ENCODE measurements around the gene CA10. TPM values are rescaled to one million over a fixed set of nuclear protein-coding genes. Genes with fewer than 3 reads are reported as not detected.

The CA10 gene
- polyA plus RNA-seq, 1 experiment, result not detected

DNA sequence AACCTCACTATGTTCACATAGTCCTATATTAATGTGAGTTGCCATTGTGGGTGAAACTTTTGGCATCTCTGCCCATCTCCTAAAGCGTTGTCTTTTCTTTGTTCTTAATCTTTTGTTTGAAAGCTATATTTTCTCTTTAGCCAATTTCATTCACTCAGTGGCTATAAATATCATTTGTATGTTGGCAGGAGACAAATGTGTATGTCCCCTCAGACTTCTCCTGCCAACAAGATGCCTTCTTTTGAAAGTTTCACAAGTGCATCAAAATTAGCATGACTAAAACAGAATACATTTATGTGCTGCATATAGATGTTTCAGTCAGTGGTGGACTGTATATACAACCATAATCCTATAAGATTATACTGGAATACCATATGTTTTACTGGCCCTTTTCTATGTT is 109.0 kb downstream of the CA10 start:
- no peaks in the 10 kb centered on the region for H3K27me3 ChIP-seq (ENCODE audit: control insufficient read depth, insufficient read depth, low read length)
- DNase-seq (ENCODE audit: low read depth, low spot score), result no peak
- H3K27ac ChIP-seq (ENCODE audit: low read depth, low read length), result no peak overlapping the region
- H3K9me3 ChIP-seq (ENCODE audit: control insufficient read depth, insufficient read depth, low read length), result no peaks in the 10 kb centered on the region
- TF ChIP-seq, protein P1, sequence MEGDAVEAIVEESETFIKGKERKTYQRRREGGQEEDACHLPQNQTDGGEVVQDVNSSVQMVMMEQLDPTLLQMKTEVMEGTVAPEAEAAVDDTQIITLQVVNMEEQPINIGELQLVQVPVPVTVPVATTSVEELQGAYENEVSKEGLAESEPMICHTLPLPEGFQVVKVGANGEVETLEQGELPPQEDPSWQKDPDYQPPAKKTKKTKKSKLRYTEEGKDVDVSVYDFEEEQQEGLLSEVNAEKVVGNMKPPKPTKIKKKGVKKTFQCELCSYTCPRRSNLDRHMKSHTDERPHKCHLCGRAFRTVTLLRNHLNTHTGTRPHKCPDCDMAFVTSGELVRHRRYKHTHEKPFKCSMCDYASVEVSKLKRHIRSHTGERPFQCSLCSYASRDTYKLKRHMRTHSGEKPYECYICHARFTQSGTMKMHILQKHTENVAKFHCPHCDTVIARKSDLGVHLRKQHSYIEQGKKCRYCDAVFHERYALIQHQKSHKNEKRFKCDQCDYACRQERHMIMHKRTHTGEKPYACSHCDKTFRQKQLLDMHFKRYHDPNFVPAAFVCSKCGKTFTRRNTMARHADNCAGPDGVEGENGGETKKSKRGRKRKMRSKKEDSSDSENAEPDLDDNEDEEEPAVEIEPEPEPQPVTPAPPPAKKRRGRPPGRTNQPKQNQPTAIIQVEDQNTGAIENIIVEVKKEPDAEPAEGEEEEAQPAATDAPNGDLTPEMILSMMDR (IDR thresholded peaks at IDR 0.05; ENCODE audit: low read depth, low read length), result no peak
- ChIA-PET POLR2A (no interaction called here), CTCF (no interaction called here)
- no peak overlapping the region for H3K4me3 ChIP-seq (ENCODE audit: low read depth, low read length)

DNA sequence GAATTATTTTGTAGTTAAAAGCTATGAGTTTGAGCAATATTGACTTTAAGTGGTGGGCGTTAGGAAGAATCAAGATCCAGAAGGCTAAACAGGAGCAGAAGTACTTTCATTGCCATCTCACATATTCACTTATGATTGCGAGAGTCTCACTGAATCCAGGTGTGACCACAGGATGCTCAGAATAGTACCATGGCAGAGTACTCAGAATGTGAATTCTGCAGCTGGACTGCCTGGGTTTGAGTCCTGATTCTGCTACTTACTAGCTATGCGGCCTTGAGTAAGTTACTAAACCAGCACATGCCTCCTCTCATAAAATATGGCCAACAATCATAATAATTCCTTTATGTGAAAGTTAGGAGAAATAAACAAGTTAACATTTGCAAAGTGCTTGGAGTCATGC is 109.5 kb downstream of the CA10 start:
- Histone ChIP-seq H3K27me3 (ENCODE audit: control insufficient read depth, insufficient read depth, low read length) (no peaks in the 10 kb centered on the region), H3K9me3 (ENCODE audit: control insufficient read depth, insufficient read depth, low read length) (peaks cover 3% of the 10 kb centered on the region; the same call in 1 of the 2 replicates), H3K4me3 (ENCODE audit: low read depth, low read length) (no peak overlapping the region), H3K27ac (ENCODE audit: low read depth, low read length) (no peak overlapping the region)
- TF ChIP-seq, protein P1 (IDR thresholded peaks at IDR 0.05; ENCODE audit: low read depth, low read length), result no peak
- DNase-seq (ENCODE audit: low read depth, low spot score), result no peak
- ChIA-PET POLR2A (no interaction called here), CTCF (no interaction called here)

DNA sequence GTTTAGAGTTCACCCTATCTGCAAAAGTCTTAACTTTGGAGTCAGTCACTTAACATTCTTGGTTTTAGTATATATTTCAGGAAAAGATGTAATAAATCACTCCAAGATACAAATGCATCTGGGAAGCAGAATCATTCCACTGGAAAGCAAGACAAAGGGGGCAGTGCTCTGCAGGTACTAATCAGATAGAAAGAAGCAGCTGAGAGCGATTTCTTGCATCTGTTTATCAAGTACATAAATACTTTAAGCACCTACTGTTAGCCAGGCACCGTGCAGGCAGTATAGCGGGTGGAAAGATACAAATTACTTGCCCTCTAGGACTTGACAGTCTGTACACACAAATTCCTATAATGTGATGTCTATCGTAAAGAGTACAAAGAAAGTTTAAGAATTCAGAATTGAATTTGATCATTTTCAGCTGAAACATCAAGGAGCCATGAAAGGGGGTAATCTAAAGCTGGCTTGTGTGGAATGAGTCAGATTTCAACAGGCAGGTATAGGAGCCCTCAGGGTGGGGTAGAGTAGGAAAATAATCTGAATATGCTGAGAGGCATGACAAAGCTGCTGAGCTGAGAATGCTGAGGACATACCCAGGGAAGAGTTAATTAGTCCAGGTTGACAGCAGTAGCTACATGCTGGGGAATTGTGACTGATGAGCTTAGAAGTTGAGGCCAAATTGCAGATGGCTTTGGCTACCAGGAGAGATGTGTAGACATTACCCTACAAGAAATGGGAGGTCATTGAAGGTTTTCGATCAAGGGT is 110.2 kb downstream of the CA10 start:
- CTCF ChIA-PET, result no interaction called here
- H3K4me3 ChIP-seq (ENCODE audit: low read depth, low read length), result no peak overlapping the region
- DNase-seq (ENCODE audit: low read depth, low spot score), result no peak

DNA sequence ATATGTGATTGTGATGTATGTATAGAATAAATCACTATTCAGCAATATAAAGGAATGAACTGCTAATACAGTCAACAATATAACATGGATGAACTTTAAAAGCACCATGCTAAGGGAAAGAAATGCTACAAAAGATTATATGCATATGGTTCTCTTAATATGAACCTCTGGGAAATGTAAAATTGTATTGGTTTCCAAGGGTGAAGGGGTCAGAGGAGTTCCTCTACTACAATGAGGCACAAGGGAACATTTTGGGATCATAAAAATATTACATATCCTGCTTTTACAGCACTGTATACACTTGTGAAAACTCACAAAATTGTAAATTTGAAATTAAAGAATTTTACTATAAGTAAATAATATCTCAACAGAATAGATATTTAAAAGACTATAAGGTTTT is 111.4 kb downstream of the CA10 start:
- CTCF ChIA-PET, result no interaction called here

More for the DNA sequence above, 110.2 kb downstream of the CA10 start:
- TF ChIP-seq, protein P1 (IDR thresholded peaks at IDR 0.05; ENCODE audit: low read depth, low read length), result no peak
- Histone ChIP-seq H3K27ac (ENCODE audit: low read depth, low read length) (no peak overlapping the region), H3K9me3 (ENCODE audit: control insufficient read depth, insufficient read depth, low read length) (peaks cover 3% of the 10 kb centered on the region; the same call in 1 of the 2 replicates), H3K27me3 (ENCODE audit: control insufficient read depth, insufficient read depth, low read length) (no peaks in the 10 kb centered on the region)
- POLR2A ChIA-PET, result no interaction called here

DNA sequence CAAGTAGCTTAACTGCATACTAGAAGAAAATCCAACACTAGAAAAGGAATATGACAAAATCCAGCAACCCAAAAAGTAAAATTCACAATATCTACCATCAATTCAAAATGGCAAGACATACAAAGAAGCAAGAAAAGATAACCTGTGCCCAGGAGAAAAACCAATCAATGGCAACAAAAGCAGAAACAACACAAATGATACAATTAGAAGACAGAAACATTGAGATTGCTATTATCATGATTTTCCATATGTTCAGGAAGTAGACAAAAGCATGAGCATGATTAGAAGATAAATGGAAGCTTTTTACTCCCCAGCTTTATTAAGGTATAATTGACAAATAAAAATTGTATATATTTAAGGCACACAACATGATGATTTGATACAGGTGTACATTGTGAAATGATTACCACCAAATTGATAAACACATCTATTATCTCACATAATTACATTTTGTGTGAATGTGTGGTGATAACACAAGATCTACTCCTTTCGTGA is 117.3 kb downstream of the CA10 start:
- ChIA-PET POLR2A (no interaction called here), CTCF (no interaction called here)
- TF ChIP-seq, protein P1 (IDR thresholded peaks at IDR 0.05; ENCODE audit: low read depth, low read length), result no peak
- no peaks in the 10 kb centered on the region for H3K27me3 ChIP-seq (ENCODE audit: control insufficient read depth, insufficient read depth, low read length)
- H3K4me3 ChIP-seq (ENCODE audit: low read depth, low read length), result no peak overlapping the region
- DNase-seq (ENCODE audit: low read depth, low spot score), result no peak
- no peak overlapping the region for H3K27ac ChIP-seq (ENCODE audit: low read depth, low read length)
- peaks cover 3% of the 10 kb centered on the region; the same call in 1 of the 2 replicates for H3K9me3 ChIP-seq (ENCODE audit: control insufficient read depth, insufficient read depth, low read length)

More for the DNA sequence above, 111.4 kb downstream of the CA10 start:
- no peak for DNase-seq (ENCODE audit: low read depth, low spot score)
- H3K27ac ChIP-seq (ENCODE audit: low read depth, low read length), result no peak overlapping the region
- H3K27me3 ChIP-seq (ENCODE audit: control insufficient read depth, insufficient read depth, low read length), result no peaks in the 10 kb centered on the region
- H3K4me3 ChIP-seq (ENCODE audit: low read depth, low read length), result no peak overlapping the region
- POLR2A ChIA-PET, result no interaction called here
- peaks cover 3% of the 10 kb centered on the region; the same call in 1 of the 2 replicates for H3K9me3 ChIP-seq (ENCODE audit: control insufficient read depth, insufficient read depth, low read length)
- TF ChIP-seq, protein P1 (IDR thresholded peaks at IDR 0.05; ENCODE audit: low read depth, low read length), result no peak
